Stimulated activated CD8-positive, alpha-beta memory T cell treated with anti-CD3 and anti-CD28 coated beads, Interleukin-7, amount 100 ng/mL, for 1 hour (primary cell): Measurements from ENCODE around the gene HOMEZ.
"Not testable (repeated sequence)": the region's sequence is repeated elsewhere in the genome, so short reads cannot be mapped to it uniquely, and the experiment has no call there.

ENCODE experiments used
- DNase-seq, 2 donors: peaks; one replicate each; pipeline ENCODE4 v3.0.0-alpha.2; 2020; ENCODE audit warnings: low read depth in 2 of 2

Gene HOMEZ

DNA sequence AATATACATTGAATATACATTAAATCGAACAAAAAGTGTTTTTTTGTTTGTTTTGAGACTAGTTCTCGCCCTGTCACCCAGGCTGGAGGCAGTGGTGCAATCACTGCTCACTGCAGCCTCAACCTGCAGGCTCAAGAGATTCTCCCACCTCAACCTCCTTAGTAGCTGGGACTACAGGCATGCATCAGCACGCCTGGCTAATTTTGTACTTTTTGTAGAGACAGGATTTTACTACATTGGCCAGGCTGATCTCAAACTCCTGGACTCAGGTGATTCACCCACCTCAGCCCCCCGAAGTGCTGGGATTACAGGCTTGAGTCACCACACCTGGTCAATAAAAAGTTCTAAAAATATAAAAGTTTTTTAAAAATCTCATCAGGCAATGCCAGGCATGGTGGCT, 58.4 kb downstream of the HOMEZ start:
- no peak for DNase-seq

DNA sequence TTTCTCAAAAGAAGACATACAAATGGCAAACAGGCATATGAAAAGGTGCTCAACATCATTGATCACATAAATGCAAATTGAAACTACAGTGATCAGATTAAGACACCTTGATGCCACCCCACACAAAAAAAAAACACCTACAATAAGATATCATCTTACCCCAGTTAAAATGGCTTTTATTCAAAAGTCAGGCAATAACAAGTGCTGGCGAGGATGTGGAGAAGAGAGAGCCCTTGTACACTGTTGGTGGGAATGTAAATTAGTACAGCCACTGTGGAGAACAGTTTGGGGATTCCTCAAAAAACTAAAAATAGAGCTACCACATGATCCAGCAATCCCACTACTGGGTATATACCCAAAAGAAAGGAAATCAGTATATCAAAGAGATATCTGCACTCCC, 61.0 kb downstream of the HOMEZ start:
- DNase-seq = not testable (repeated sequence)
